AG09309 (cell line): ENCODE results near the gene SLC25A12.

Experiments
- DNase-seq: peaks from one replicate; pipeline ENCODE4 v3.0.0-alpha.2; 2010; ENCODE audit warnings: low read depth
- H3K4me3 ChIP-seq: 2 replicates; pipeline ENCODE4 v1.5.1; 2011; ENCODE audit warnings: mild to moderate bottlenecking, low read depth, low read length, moderate library complexity; ENCODE audit not compliant: control insufficient read depth
- TF ChIP-seq, protein P1 (sequence below): IDR thresholded peaks from 2 replicates; pipeline ENCODE4 v1.5.1; 2011; ENCODE audit warnings: mild to moderate bottlenecking, low read depth, low read length, inconsistent platforms; ENCODE audit not compliant: insufficient read depth, control insufficient read depth; ENCODE audit errors: missing control alignments

The SLC25A12 gene

GRCh38 chr2:171924170-171924942, 30.3 kb upstream of the SLC25A12 start:
- TF ChIP-seq, protein P1, sequence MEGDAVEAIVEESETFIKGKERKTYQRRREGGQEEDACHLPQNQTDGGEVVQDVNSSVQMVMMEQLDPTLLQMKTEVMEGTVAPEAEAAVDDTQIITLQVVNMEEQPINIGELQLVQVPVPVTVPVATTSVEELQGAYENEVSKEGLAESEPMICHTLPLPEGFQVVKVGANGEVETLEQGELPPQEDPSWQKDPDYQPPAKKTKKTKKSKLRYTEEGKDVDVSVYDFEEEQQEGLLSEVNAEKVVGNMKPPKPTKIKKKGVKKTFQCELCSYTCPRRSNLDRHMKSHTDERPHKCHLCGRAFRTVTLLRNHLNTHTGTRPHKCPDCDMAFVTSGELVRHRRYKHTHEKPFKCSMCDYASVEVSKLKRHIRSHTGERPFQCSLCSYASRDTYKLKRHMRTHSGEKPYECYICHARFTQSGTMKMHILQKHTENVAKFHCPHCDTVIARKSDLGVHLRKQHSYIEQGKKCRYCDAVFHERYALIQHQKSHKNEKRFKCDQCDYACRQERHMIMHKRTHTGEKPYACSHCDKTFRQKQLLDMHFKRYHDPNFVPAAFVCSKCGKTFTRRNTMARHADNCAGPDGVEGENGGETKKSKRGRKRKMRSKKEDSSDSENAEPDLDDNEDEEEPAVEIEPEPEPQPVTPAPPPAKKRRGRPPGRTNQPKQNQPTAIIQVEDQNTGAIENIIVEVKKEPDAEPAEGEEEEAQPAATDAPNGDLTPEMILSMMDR, result no peak
- no peak for DNase-seq
- H3K4me3 ChIP-seq, result no peak overlapping the region

GRCh38 chr2:171923206-171923605, 29.2 kb upstream of the SLC25A12 start:
- peak; percentile 18 for DNase-seq
- peak overlapping the region; percentile 87 for H3K4me3 ChIP-seq
- TF ChIP-seq, protein P1, result no peak

DNA sequence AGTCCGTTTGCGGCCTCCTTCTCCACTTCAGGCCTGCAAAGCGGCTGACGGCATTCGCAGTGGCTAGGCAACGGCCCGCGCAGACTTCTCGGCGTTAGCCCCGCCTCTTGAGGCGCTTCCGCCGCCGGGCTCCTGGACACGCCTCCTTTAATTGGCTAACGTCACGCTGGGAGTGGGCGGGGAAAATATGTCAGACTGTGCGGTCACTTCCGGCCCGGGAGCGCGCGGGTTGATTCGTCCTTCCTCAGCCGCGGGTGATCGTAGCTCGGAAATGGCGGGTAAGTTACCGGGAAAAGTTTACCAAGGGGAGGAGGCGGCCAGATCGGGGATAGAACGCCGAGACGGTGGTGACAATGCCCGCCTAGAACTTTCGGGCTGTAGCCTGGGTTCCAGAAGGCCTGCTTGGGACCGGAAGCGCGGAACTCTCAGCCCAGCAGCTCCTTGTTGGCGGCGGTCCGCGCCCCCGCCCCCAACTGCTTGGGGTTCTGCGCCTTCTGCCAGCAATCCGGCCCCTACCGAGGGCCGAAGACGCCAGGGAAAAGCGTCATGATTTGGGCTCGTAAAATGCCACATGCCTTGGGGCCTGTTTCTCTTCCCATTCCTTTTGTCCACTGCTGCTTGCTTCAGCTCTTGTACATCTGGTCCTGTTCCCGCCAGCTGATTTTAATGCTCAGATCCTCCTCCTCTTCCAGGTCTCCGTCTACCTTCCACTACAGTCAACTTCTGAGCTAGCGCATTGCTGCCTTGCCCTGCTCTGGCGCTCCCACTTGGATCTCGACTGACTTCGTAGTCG, 28.4 kb upstream of the SLC25A12 start, which contains the start of gene HAT1:
Gene HAT1 (plus strand): TSS at position 232 of the 793 bp plus-strand sequence. CDS start 40 bp downstream, at position 272.
- H3K4me3 ChIP-seq, result peak within 1 kb of the TSS; percentile 87
- peak; percentile 89 for DNase-seq
- TF ChIP-seq, protein P1, result no peak

- H3K4me3 ChIP-seq, result peak overlapping the region; percentile 87
- no peak for DNase-seq
- TF ChIP-seq, protein P1, result no peak
These were observed 27.9 kb upstream of the SLC25A12 start for GRCh38 chr2:171921970-171922229.

DNA sequence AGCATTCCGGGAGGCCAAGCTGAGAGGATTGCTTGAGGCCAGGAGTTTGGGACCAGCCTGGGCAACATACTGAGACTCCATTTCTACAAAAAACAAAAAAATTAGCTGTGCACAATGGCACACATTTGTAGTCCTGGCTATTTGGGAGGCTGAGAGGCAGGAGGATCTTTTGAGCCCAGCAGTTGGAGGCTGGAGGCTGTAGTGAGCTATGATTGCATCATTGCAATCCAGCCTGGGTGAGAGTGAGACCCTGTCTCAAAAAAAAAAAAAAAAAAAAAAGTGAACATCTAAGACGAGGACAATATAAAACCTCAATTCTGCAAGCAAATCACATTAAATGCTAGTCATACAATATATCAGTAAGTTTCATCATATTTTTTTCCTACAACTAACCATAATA, 25.4 kb upstream of the SLC25A12 start:
- TF ChIP-seq, protein P1, result no peak
- DNase-seq, result no peak
- H3K4me3 ChIP-seq, result no peak overlapping the region

GRCh38 chr2:171913517-171913916, 19.5 kb upstream of the SLC25A12 start:
- no peak for DNase-seq
- TF ChIP-seq, protein P1, result no peak
- no peak overlapping the region for H3K4me3 ChIP-seq
